ENCODE data around the gene ZNF84.

ZNF84 gene

GRCh38 chr12:133080026-133080367 is 42.7 kb downstream of the ZNF84 start:
- no peak for TF ChIP-seq CTCF (IDR thresholded peaks at IDR 0.05; ENCODE audit: low read depth, low read length)
- H3K4me3 ChIP-seq (replicated peaks in 1 of 2; ENCODE audit: low read depth in 2 of 2, low read length in 2 of 2): peak overlapping the region; percentile 82 to 88
- DNase-seq (ENCODE audit: low read depth in 2 of 2): peak; percentile 100

- DNase-seq (ENCODE audit: low read depth in 2 of 2): peak; percentile 98 to 99
- TF ChIP-seq CTCF (IDR thresholded peaks at IDR 0.05; ENCODE audit: low read depth, low read length): peak; percentile 30
- H3K4me3 ChIP-seq (replicated peaks in 1 of 2; ENCODE audit: low read depth in 2 of 2, low read length in 2 of 2): peak within 1 kb of the TSS; percentile 82 to 88
Measured at GRCh38 chr12:133080368-133081158, 43.3 kb downstream of the ZNF84 start, which contains the start of gene ZNF140. ZNF140 (plus strand) TSS chr12:133080923; CDS start chr12:133081321, 398 bp downstream.

- DNase-seq (ENCODE audit: low read depth in 2 of 2): no peak
- peak overlapping the region; percentile 82 to 88 for H3K4me3 ChIP-seq (replicated peaks in 1 of 2; ENCODE audit: low read depth in 2 of 2, low read length in 2 of 2)
- no peak for TF ChIP-seq CTCF (IDR thresholded peaks at IDR 0.05; ENCODE audit: low read depth, low read length)
Measured at GRCh38 chr12:133081159-133081780, 44.0 kb downstream of the ZNF84 start.

- no peak for DNase-seq (ENCODE audit: low read depth in 2 of 2)
- no peak overlapping the region for H3K4me3 ChIP-seq (replicated peaks in 1 of 2; ENCODE audit: low read depth in 2 of 2, low read length in 2 of 2)
Measured at GRCh38 chr12:133083345-133083744, 46.0 kb downstream of the ZNF84 start.

GRCh38 chr12:133105620-133106019 is 68.3 kb downstream of the ZNF84 start:
- no peak overlapping the region for H3K4me3 ChIP-seq (replicated peaks in 1 of 2; ENCODE audit: low read depth in 2 of 2, low read length in 2 of 2)
- no peak for TF ChIP-seq CTCF (IDR thresholded peaks at IDR 0.05; ENCODE audit: low read depth, low read length)
- DNase-seq (ENCODE audit: low read depth in 2 of 2): peak; percentile 2 to 22

More at GRCh38 chr12:133083345-133083744, 46.0 kb downstream of the ZNF84 start:
- TF ChIP-seq CTCF (IDR thresholded peaks at IDR 0.05; ENCODE audit: low read depth, low read length): no peak

GRCh38 chr12:133106253-133106652 is 68.9 kb downstream of the ZNF84 start:
- peak; percentile 5 to 36 for DNase-seq (ENCODE audit: low read depth in 2 of 2)
- no peak overlapping the region for H3K4me3 ChIP-seq (replicated peaks in 1 of 2; ENCODE audit: low read depth in 2 of 2, low read length in 2 of 2)
- TF ChIP-seq CTCF (IDR thresholded peaks at IDR 0.05; ENCODE audit: low read depth, low read length): no peak

All from cardiac fibroblast (primary cell).